Ovary (tissue), 9 donors: ENCODE measurements around the gene POLR2E. TPM values are rescaled to one million over a fixed set of nuclear protein-coding genes. Genes with fewer than 3 reads are reported as not detected.

Experiments used
- DNase-seq, 5 donors: peaks; one replicate each; pipeline ENCODE4 v3.0.0-alpha.2; 2019 to 2020
- H3K27ac ChIP-seq, 2 donors: fragments of 200-600 bp; one replicate each; pipeline versions ENCODE4 v1.5.1 to v1.8.0; 2019 to 2022
- H3K27me3 ChIP-seq: fragments of 200-600 bp; one replicate; pipeline ENCODE4 v1.8.0; 2022
- H3K36me3 ChIP-seq: fragments of 200-600 bp; sonication (generic); one replicate; pipeline ENCODE4 v1.5.1; 2019
- H3K4me1 ChIP-seq: one replicate; pipeline ENCODE4 v1.8.1; 2013; ENCODE audit warnings: mild to moderate bottlenecking, moderate library complexity; ENCODE audit not compliant: insufficient read depth
- H3K4me3 ChIP-seq: fragments of 200-600 bp; sonication (generic); one replicate; pipeline ENCODE4 v1.5.1; 2017
- H3K9me3 ChIP-seq, 2 donors: fragments of 200-600 bp in 1 of 2; sonication (generic) in 1 of 2; one replicate each; pipeline versions ENCODE4 v1.5.1 to v1.8.1; 2013 to 2019; ENCODE audit warnings: mild to moderate bottlenecking in 1 of 2, moderate library complexity in 1 of 2
- EP300 ChIP-seq: sonication (generic); formaldehyde crosslinking; IDR thresholded peaks from one replicate; pipeline ENCODE4 v1.6.1; 2017; ENCODE audit warnings: antibody characterized with exemption
- POLR2A ChIP-seq: fragments of 450-650 bp; IDR thresholded peaks from one replicate; pipeline ENCODE4 v1.6.1; 2017; ENCODE audit warnings: antibody characterized with exemption, mild to moderate bottlenecking, moderate library complexity
- WGBS, 3 donors: extraction: QIAGEN DNeasy Blood & Tissue Kit in 1 of 3; methylation state at CpG; one replicate each; pipeline versions ENCODE4 v1.1.5 to v1.1.7; 2013 to 2017; 5-methylcytosine and 5-hydroxymethylcytosine counted together
- intact Hi-C, 4 donors: fragments of 100-400 bp; cut with DNase I; formaldehyde crosslinking; loops; one replicate each; pipeline versions ENCODE4 v1.11.0 to v1.15.1; 2022 to 2023
- polyA plus RNA-seq, 2 donors: library from polyadenylated mRNA; stranded (reverse); fragments of 200-250 nt in 1 of 2; fragments of 350-450 nt in 1 of 2; fragmentation: Illumina TruSeq in 1 of 2; extraction: RNeasy Lipid Tissue Mini Kit (QIAGEN cat#74804) in 1 of 2; gene quantifications; one replicate each; pipeline ENCODE4 v1.2.3, GENCODE V29; 2013 to 2014
- total RNA-seq, 7 donors: library from RNA; depleted of rRNA in 2 of 7; stranded (reverse); fragments of >200 nt in 2 of 7; fragmentation: NEBNext Ultra II Directional in 3 of 7; extraction: Animal tissue kit (Norgen Biotek cat#: 25700) in 3 of 7; gene quantifications; one replicate each; pipeline versions ENCODE4 v1.1.0 to v1.2.4, GENCODE V29; 2016 to 2023
- TF ChIP-seq, protein P1 (sequence below), 3 donors: fragments of 450-650 bp in 2 of 3; fragments of 200-600 bp in 1 of 3; IDR thresholded peaks; one replicate each; pipeline versions ENCODE4 v1.5.1 to v1.8.0; 2016 to 2022; ENCODE audit warnings: antibody characterized with exemption in 3 of 3, mild to moderate bottlenecking in 1 of 3
- donor health status: DM: no; HTN: no; CAD: no; lungs with moderate emphysema.
- donor health status: DM: no; HTN: no; CAD: no.
- donor health status: Bipolar disorder and iron deficiency.
- donor health status: DM: yes; HTN: yes; CAD: no.
- donor health status: DM: no; HTN: no; CAD: no.
- donor health status: DM: yes; HTN: yes; CAD: no.

The POLR2E gene
- total and polyA plus RNA-seq, 9 donors: 11.1 to 157 (median 119) TPM

DNA sequence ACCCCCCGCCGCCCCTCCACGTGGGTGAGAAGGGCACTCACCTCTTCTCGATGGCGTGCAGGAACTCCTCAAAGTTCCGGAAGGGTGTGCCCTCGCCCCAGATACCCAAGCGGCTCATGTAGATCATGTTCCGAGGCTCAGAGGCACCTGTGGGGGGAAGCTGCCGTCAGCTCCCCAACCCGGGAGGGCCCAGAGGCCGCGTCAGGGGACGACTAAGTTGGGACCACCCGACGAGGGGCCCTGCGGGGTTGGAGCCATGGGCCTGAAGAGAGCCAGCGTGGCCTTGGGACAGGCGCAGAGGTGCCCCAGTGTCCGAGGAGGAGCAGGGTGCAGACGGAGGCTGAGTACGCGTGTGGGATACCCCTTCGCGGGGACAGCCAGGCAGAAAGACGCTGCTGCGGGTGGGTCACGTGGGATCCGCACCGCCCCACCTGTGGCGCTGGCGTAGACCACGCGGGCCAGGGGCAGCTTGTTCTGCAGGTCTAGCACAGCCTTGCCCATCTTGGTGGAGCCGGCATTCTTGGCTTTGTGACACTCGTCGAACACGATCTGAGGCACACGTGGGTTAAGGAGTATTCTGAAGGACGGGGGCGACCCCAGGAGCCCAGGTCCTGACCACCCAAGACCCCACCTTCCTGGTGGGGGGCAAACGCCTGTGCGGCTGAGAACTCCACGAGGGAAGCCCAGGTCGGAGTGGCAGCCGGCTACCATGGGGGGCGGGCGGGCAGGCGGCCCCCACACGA, 24.5 kb upstream of the POLR2E start:
- 87 to 89% (median 88%) methylated on average over 50 of the region's 50 CpGs for WGBS, 3 donors
- intact Hi-C loops: loop anchor here in 1 of 4 donors (5.0 kb wide), 1 partner anchor 68 kb away; no protein-coding TSS in a partner anchor
- Histone ChIP-seq H3K4me1 (no peaks in the 10 kb centered on the region), H3K4me3 (no peak overlapping the region), H3K27me3 (no peaks in the 10 kb centered on the region), H3K27ac (no peak overlapping the region), H3K36me3 (no peaks in the 10 kb centered on the region), H3K9me3 (no peaks in the 10 kb centered on the region)
- no peak for TF ChIP-seq EP300
- TF ChIP-seq, protein P1, sequence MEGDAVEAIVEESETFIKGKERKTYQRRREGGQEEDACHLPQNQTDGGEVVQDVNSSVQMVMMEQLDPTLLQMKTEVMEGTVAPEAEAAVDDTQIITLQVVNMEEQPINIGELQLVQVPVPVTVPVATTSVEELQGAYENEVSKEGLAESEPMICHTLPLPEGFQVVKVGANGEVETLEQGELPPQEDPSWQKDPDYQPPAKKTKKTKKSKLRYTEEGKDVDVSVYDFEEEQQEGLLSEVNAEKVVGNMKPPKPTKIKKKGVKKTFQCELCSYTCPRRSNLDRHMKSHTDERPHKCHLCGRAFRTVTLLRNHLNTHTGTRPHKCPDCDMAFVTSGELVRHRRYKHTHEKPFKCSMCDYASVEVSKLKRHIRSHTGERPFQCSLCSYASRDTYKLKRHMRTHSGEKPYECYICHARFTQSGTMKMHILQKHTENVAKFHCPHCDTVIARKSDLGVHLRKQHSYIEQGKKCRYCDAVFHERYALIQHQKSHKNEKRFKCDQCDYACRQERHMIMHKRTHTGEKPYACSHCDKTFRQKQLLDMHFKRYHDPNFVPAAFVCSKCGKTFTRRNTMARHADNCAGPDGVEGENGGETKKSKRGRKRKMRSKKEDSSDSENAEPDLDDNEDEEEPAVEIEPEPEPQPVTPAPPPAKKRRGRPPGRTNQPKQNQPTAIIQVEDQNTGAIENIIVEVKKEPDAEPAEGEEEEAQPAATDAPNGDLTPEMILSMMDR (IDR thresholded peaks at IDR 0.05): no peak
- no peak for TF ChIP-seq POLR2A
- DNase-seq: peak in 1 of 5 donors; percentile 29

- no peaks in the 10 kb centered on the region for H3K27me3 ChIP-seq
- H3K36me3 ChIP-seq: no peaks in the 10 kb centered on the region
- H3K4me1 ChIP-seq: peaks cover under 1% of the 10 kb centered on the region
- no peaks in the 10 kb centered on the region for H3K9me3 ChIP-seq
- H3K4me3 ChIP-seq: no peak overlapping the region
- DNase-seq: peak in 2 of 5 donors; percentile 34 to 48
- no peak overlapping the region for H3K27ac ChIP-seq
- no peak for TF ChIP-seq EP300
- TF ChIP-seq, protein P1 (IDR thresholded peaks at IDR 0.05): no peak
- no peak for TF ChIP-seq POLR2A
- WGBS, 3 donors: 88 to 91% (median 91%) methylated on average over 34 of the region's 34 CpGs
- intact Hi-C loops: no loop called here
Measured at GRCh38 chr19:1118999-1119398, 23.8 kb upstream of the POLR2E start.

DNA sequence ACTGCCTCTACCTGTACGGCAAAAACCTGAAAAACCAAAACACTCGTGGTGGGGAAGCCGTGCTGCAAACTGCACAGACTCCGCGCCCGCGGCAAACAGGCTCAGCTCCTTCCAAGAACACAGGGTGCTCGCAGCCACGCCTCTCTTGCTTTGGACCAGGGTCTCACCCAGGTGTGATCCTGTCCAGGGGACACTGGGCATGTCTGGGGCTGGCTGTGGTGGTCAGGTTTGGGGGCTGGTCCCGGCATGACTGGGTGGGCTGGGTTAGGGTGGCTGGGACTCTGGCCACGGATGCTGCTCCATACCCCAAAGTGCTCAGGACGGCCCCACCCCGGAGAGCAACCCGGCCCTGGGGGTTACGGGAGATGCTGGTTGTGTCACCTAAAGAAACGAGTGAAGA, 22.5 kb upstream of the POLR2E start:
- Histone ChIP-seq H3K27ac (no peak overlapping the region), H3K27me3 (no peaks in the 10 kb centered on the region), H3K9me3 (no peaks in the 10 kb centered on the region), H3K4me3 (no peak overlapping the region), H3K4me1 (peaks cover 11% of the 10 kb centered on the region), H3K36me3 (no peaks in the 10 kb centered on the region)
- TF ChIP-seq, protein P1 (IDR thresholded peaks at IDR 0.05): no peak
- TF ChIP-seq EP300 (no peak), POLR2A (no peak)
- DNase-seq: peak in 1 of 5 donors; percentile 25
- intact Hi-C loops: no loop called here
- 91 to 93% (median 93%) methylated on average over 16 of the region's 16 CpGs for WGBS, 3 donors

DNA sequence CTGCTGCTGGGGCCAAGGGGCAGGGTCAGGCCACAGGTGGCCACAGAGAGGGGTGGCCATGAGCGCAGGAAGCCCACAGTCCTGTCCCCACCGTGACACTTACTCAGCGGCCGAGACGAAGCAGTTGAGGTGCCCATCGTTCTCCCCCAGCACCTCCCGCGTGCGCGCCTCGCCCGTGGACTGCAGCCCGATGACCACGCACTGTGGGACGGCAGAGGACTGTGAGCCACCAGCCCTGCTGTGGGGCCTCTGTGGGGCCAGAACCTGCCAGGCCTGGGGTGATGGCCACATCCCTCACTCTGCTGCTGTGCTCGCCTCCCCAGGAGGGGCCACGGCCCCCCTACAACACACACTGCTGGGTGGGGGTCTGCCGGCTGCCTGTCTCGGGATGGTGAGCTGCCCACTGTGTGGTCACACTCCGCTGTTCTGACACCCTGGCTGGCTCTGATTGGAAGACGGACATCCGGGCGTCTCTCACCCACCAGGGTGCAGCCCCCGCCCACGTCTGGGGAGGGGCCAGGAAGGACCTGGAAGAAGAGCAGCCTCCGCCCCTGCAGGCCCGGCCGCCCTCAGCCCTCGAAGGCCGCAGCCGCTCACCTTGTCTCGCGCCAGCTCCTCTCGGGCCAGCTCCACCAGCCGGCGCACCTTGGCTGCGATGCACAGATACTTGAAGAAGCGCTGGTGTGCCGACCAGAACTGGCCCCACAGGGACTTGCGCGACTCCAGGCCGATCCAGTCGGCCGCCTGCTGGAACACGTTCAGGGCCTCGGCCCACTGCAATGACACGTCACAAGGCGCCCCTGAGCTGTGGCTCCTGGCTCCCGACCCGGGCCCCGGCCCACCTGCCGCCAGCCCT, 21.8 kb upstream of the POLR2E start:
- H3K27ac ChIP-seq: no peak overlapping the region
- 84 to 91% (median 88%) methylated on average over 43 to 52 of the region's 52 CpGs for WGBS, 3 donors
- H3K27me3 ChIP-seq: no peaks in the 10 kb centered on the region
- no peaks in the 10 kb centered on the region for H3K9me3 ChIP-seq
- intact Hi-C loops: no loop called here
- DNase-seq: no peak
- TF ChIP-seq, protein P1 (IDR thresholded peaks at IDR 0.05): no peak
- no peak for TF ChIP-seq POLR2A
- no peak for TF ChIP-seq EP300
- no peaks in the 10 kb centered on the region for H3K36me3 ChIP-seq
- peaks cover 13% of the 10 kb centered on the region for H3K4me1 ChIP-seq
- no peak overlapping the region for H3K4me3 ChIP-seq
